ENCODE results near the gene TLE1. TPM values are rescaled to one million over a fixed set of nuclear protein-coding genes. Genes with fewer than 3 reads are reported as not detected.
A peak's percentile ranks its signal among the peaks of the same experiment; 100 is the strongest.

TLE1 gene
- total and polyA plus RNA-seq, 2 of the 4 experiments (the other 2 are of a cell fraction) = 36.0 to 51.0 TPM

GRCh38 chr9:81613002-81613812 is 76.1 kb downstream of the TLE1 start (continued):
- TF ChIP-seq RFX5 (IDR thresholded peaks at IDR 0.05; ENCODE audit: low read depth, low read length) (no peak), CHD1 (IDR thresholded peaks at IDR 0.05; ENCODE audit: low read depth, low read length) (no peak), NFE2L2 (IDR thresholded peaks at IDR 0.05; ENCODE audit: low read depth, low read length) (no peak)

GRCh38 chr9:81611664-81612063 is 77.7 kb downstream of the TLE1 start:
- H2AK5ac ChIP-seq (ENCODE audit: low read depth, low read length) = peak overlapping the region; percentile 72
- H2AK9ac ChIP-seq (replicated peaks; ENCODE audit: low read depth, low read length, poor library complexity) = peak overlapping the region; percentile 15
- no peaks in the 10 kb centered on the region for H3K9me3 ChIP-seq (ENCODE audit: control insufficient read depth, insufficient read depth, low read length)
- H2BK20ac ChIP-seq (ENCODE audit: low read depth, low read length) = peak overlapping the region; percentile 75; the same call in 1 of the 2 replicates
- H3K4me2 ChIP-seq (ENCODE audit: low read depth, low read length) = no peak overlapping the region
- peaks cover 16% of the 10 kb centered on the region for H3K4me1 ChIP-seq (ENCODE audit: control insufficient read depth, insufficient read depth, low read length)
- intact Hi-C loops (cut with micrococcal nuclease) (loop anchor here (5.0 kb wide), 1 partner anchor 76 kb away; the partner anchor contains the start of gene TLE1), dilution Hi-C loops (cut with HindIII; ENCODE audit: low sequenced_read_pairs, unreplicated experiment) (no loop called here), in situ Hi-C loops (cut with MboI; ENCODE audit: low sequenced_read_pairs) (no loop called here)
- H4K8ac ChIP-seq (ENCODE audit: low read depth in 2 of 2, low read length in 2 of 2) = no peak overlapping the region; a peak in 1 of 4 replicates
- TF ChIP-seq SMC3 (IDR thresholded peaks at IDR 0.05; ENCODE audit: low read depth, low read length) (no peak), MAZ (IDR thresholded peaks at IDR 0.05; ENCODE audit: borderline replicate concordance, low read depth, low read length) (no peak), USF2 (IDR thresholded peaks at IDR 0.05; ENCODE audit: low read depth, low read length) (no peak), FOS (IDR thresholded peaks at IDR 0.05; ENCODE audit: low read depth, low read length) (no peak), CEBPB (IDR thresholded peaks at IDR 0.05; ENCODE audit: low read depth, low read length) (no peak), POLR2A (IDR thresholded peaks at IDR 0.05; ENCODE audit: low read depth, low read length) (no peak), ELK1 (IDR thresholded peaks at IDR 0.05; ENCODE audit: borderline replicate concordance, low read depth, low read length) (no peak), MAFK (IDR thresholded peaks at IDR 0.05; ENCODE audit: low read depth, low read length) (no peak), RAD21 (IDR thresholded peaks at IDR 0.05; ENCODE audit: low read length) (no peak), MXI1 (IDR thresholded peaks at IDR 0.05; ENCODE audit: borderline replicate concordance, low read depth, low read length) (no peak)
- H2AFZ ChIP-seq (replicated peaks; ENCODE audit: low read length, poor library complexity) = no peak overlapping the region
- peak overlapping the region; percentile 58; the same call in 1 of the 2 replicates for H4K5ac ChIP-seq (ENCODE audit: low read depth, low read length)
- H4K91ac ChIP-seq (ENCODE audit: insufficient read depth, low read depth, low read length) = 0 out of 2 replicates have a peak overlapping the region, but pooled peaks have one; percentile 58
- peaks cover 4 to 17% of the 10 kb centered on the region in 2 experiments; a peak in 2 of 4 replicates for H3K79me1 ChIP-seq (ENCODE audit: low read depth in 1 of 2, low read length in 2 of 2)
- H4K20me1 ChIP-seq (ENCODE audit: insufficient read depth, low read length) = no peaks in the 10 kb centered on the region
- DNase-seq = no peak
- peak overlapping the region; percentile 43; the same call in 1 of the 3 replicates for H2BK15ac ChIP-seq (ENCODE audit: low read depth, low read length)
- H3K14ac ChIP-seq (replicated peaks; ENCODE audit: low read depth, low read length) = 0 out of 2 replicates have a peak overlapping the region, but pooled peaks have one; percentile 32
- no peak overlapping the region for H3K9ac ChIP-seq (ENCODE audit: low read depth, low read length)
- no TSS peak for BruUV-seq (replicated peaks)
- H2BK120ac ChIP-seq (ENCODE audit: low read depth, low read length) = peak overlapping the region; percentile 86
- no peak for ATAC-seq (ENCODE audit: low read depth)
- no peak overlapping the region for H3K56ac ChIP-seq (ENCODE audit: extremely low read depth, insufficient read depth, low read length)
- H2BK5ac ChIP-seq (ENCODE audit: low read depth, low read length, poor library complexity, severe bottlenecking) = no peak overlapping the region
- peak overlapping the region; percentile 64 for H3K18ac ChIP-seq (ENCODE audit: low read depth, low read length)
- no peaks in the 10 kb centered on the region for H3K27me3 ChIP-seq (ENCODE audit: control insufficient read depth, insufficient read depth, low read length)
- H3K4me3 ChIP-seq (ENCODE audit: insufficient read depth, low read depth, low read length) = no peak overlapping the region
- peak overlapping the region; percentile 86 for H3K4ac ChIP-seq (ENCODE audit: low read depth, low read length)
- no peak overlapping the region; the same call in 1 of the 2 replicates for H3K27ac ChIP-seq (ENCODE audit: insufficient read depth, low read length)
- 100% methylated on average over 6 of the region's 23 CpGs; no CpG with 5 or more reads in 1 of the 2 experiments for WGBS, 2 experiments (ENCODE audit: extremely low coverage in 2 of 2, insufficient read length in 1 of 2)
- H3K23ac ChIP-seq (ENCODE audit: low read depth, low read length) = no peak overlapping the region
- POLR2A ChIA-PET (ENCODE audit: unreplicated experiment) = no interaction called here
- H3K9me1 ChIP-seq (ENCODE audit: insufficient read depth, low read length) = peaks cover 7% of the 10 kb centered on the region; the same call in 1 of the 2 replicates
- CTCF ChIA-PET = no interaction called here
- peaks cover 47% of the 10 kb centered on the region for H3K36me3 ChIP-seq (ENCODE audit: control insufficient read depth, insufficient read depth, low read length)

Measured in IMR-90 (cell line).